ENCODE results near the gene HDDC2.
"Not testable (repeated sequence)": the region's sequence is repeated elsewhere in the genome, so short reads cannot be mapped to it uniquely, and the experiment has no call there.

HDDC2 gene

GRCh38 chr6:125285936-125286335 is 15.8 kb downstream of the HDDC2 start:
- Histone ChIP-seq H4K91ac (ENCODE audit: low read depth, low read length, poor library complexity) (no peak overlapping the region), H3K4me2 (ENCODE audit: insufficient read depth, low read length, poor library complexity, severe bottlenecking) (no peak overlapping the region), H2BK15ac (ENCODE audit: low read length) (no peak overlapping the region), H2BK12ac (ENCODE audit: low read length) (no peak overlapping the region), H3K9me3 (replicated peaks in 1 of 2; ENCODE audit: control insufficient read depth in 2 of 2, insufficient read depth in 1 of 2, low read depth in 1 of 2, low read length in 2 of 2) (peaks cover 0 to 38% of the 10 kb centered on the region in 2 donors), H3K4me3 (ENCODE audit: low read length in 2 of 2) (no peak overlapping the region), H3K18ac (ENCODE audit: low read length) (no peak overlapping the region), H3K79me1 (ENCODE audit: low read depth, low read length) (no peaks in the 10 kb centered on the region), H3K4ac (ENCODE audit: low read length) (no peak overlapping the region), H2AFZ (ENCODE audit: low read length) (no peak overlapping the region), H3K14ac (ENCODE audit: low read length) (no peak overlapping the region), H3K27me3 (ENCODE audit: control insufficient read depth in 3 of 3, insufficient read depth in 3 of 3, low read depth in 1 of 3, low read length in 3 of 3) (no peaks in the 10 kb centered on the region), H3K23ac (ENCODE audit: low read depth, low read length, poor library complexity) (no peak overlapping the region), H3K36me3 (replicated peaks in 1 of 2; ENCODE audit: control insufficient read depth in 2 of 2, insufficient read depth in 2 of 2, low read length in 2 of 2) (peaks cover 9 to 50% of the 10 kb centered on the region in 2 donors), H3K27ac (replicated peaks; ENCODE audit: low read length) (no peak overlapping the region), H2BK120ac (ENCODE audit: low read depth, low read length) (no peak overlapping the region), H3K4me1 (ENCODE audit: control insufficient read depth in 2 of 2, insufficient read depth in 1 of 2, low read depth in 1 of 2, low read length in 2 of 2) (no peaks in the 10 kb centered on the region), H4K8ac (ENCODE audit: low read depth, low read length) (no peak overlapping the region), H2BK5ac (ENCODE audit: low read length) (no peak overlapping the region), H2AK5ac (ENCODE audit: low read depth, low read length) (no peak overlapping the region), H3K9ac (ENCODE audit: low read depth, low read length, poor library complexity) (no peak overlapping the region)
- DNase-seq (ENCODE audit: low spot score): no peak
- no CpG with 5 or more reads among the region's 1 CpG for WGBS, 2 donors (ENCODE audit: extremely low coverage in 2 of 2, insufficient read length in 2 of 2, insufficient replicate concordance in 1 of 2)

- Histone ChIP-seq H3K27ac (replicated peaks; ENCODE audit: low read length) (no peak overlapping the region), H3K18ac (ENCODE audit: low read length) (no peak overlapping the region), H2BK15ac (ENCODE audit: low read length) (no peak overlapping the region), H4K91ac (ENCODE audit: low read depth, low read length, poor library complexity) (no peak overlapping the region), H3K27me3 (ENCODE audit: control insufficient read depth in 3 of 3, insufficient read depth in 3 of 3, low read depth in 1 of 3, low read length in 3 of 3) (no peaks in the 10 kb centered on the region), H3K4ac (ENCODE audit: low read length) (no peak overlapping the region), H3K4me1 (ENCODE audit: control insufficient read depth in 2 of 2, insufficient read depth in 1 of 2, low read depth in 1 of 2, low read length in 2 of 2) (no peaks in the 10 kb centered on the region), H2AK5ac (ENCODE audit: low read depth, low read length) (no peak overlapping the region), H3K79me1 (ENCODE audit: low read depth, low read length) (no peaks in the 10 kb centered on the region), H2BK12ac (ENCODE audit: low read length) (no peak overlapping the region), H2BK120ac (ENCODE audit: low read depth, low read length) (no peak overlapping the region), H4K8ac (ENCODE audit: low read depth, low read length) (no peak overlapping the region), H3K4me3 (ENCODE audit: low read length in 2 of 2) (no peak overlapping the region), H3K4me2 (ENCODE audit: insufficient read depth, low read length, poor library complexity, severe bottlenecking) (no peak overlapping the region), H2AFZ (ENCODE audit: low read length) (no peak overlapping the region), H3K9ac (ENCODE audit: low read depth, low read length, poor library complexity) (no peak overlapping the region), H3K23ac (ENCODE audit: low read depth, low read length, poor library complexity) (no peak overlapping the region), H3K14ac (ENCODE audit: low read length) (no peak overlapping the region), H3K36me3 (replicated peaks in 1 of 2; ENCODE audit: control insufficient read depth in 2 of 2, insufficient read depth in 2 of 2, low read length in 2 of 2) (peaks cover 11 to 50% of the 10 kb centered on the region in 2 donors), H3K9me3 (replicated peaks in 1 of 2; ENCODE audit: control insufficient read depth in 2 of 2, insufficient read depth in 1 of 2, low read depth in 1 of 2, low read length in 2 of 2) (peaks cover 0 to 42% of the 10 kb centered on the region in 2 donors), H2BK5ac (ENCODE audit: low read length) (no peak overlapping the region)
- no peak for DNase-seq (ENCODE audit: low spot score)
- WGBS, 2 donors (ENCODE audit: extremely low coverage in 2 of 2, insufficient read length in 2 of 2, insufficient replicate concordance in 1 of 2): no CpG with 5 or more reads among the region's 1 CpG
These were observed 16.4 kb downstream of the HDDC2 start for GRCh38 chr6:125285353-125285752.

GRCh38 chr6:125282470-125282869 is 19.3 kb downstream of the HDDC2 start:
- H3K79me1 ChIP-seq (ENCODE audit: low read depth, low read length); H4K91ac ChIP-seq (ENCODE audit: low read depth, low read length, poor library complexity); H3K9ac ChIP-seq (ENCODE audit: low read depth, low read length, poor library complexity); H3K27me3 ChIP-seq (ENCODE audit: control insufficient read depth in 3 of 3, insufficient read depth in 3 of 3, low read depth in 1 of 3, low read length in 3 of 3); H3K27ac ChIP-seq (replicated peaks; ENCODE audit: low read length); H2BK15ac ChIP-seq (ENCODE audit: low read length); H3K14ac ChIP-seq (ENCODE audit: low read length); H3K18ac ChIP-seq (ENCODE audit: low read length); DNase-seq (ENCODE audit: low spot score); H2BK120ac ChIP-seq (ENCODE audit: low read depth, low read length); H3K4me2 ChIP-seq (ENCODE audit: insufficient read depth, low read length, poor library complexity, severe bottlenecking); H3K23ac ChIP-seq (ENCODE audit: low read depth, low read length, poor library complexity); H2BK5ac ChIP-seq (ENCODE audit: low read length); H3K4ac ChIP-seq (ENCODE audit: low read length); H3K4me3 ChIP-seq (ENCODE audit: low read length in 2 of 2); H2AK5ac ChIP-seq (ENCODE audit: low read depth, low read length); H2BK12ac ChIP-seq (ENCODE audit: low read length); H2AFZ ChIP-seq (ENCODE audit: low read length); H3K4me1 ChIP-seq (ENCODE audit: control insufficient read depth in 2 of 2, insufficient read depth in 1 of 2, low read depth in 1 of 2, low read length in 2 of 2); H4K8ac ChIP-seq (ENCODE audit: low read depth, low read length): not testable (repeated sequence)
- peaks cover 0 to 34% of the 10 kb centered on the region in 2 donors for H3K9me3 ChIP-seq (replicated peaks in 1 of 2; ENCODE audit: control insufficient read depth in 2 of 2, insufficient read depth in 1 of 2, low read depth in 1 of 2, low read length in 2 of 2)
- H3K36me3 ChIP-seq (replicated peaks in 1 of 2; ENCODE audit: control insufficient read depth in 2 of 2, insufficient read depth in 2 of 2, low read length in 2 of 2): peaks cover 5 to 41% of the 10 kb centered on the region in 2 donors
- WGBS, 2 donors (ENCODE audit: extremely low coverage in 2 of 2, insufficient read length in 2 of 2, insufficient replicate concordance in 1 of 2): no CpG with 5 or more reads among the region's 3 CpGs

GRCh38 chr6:125280370-125281035 is 21.3 kb downstream of the HDDC2 start:
- H3K23ac ChIP-seq (ENCODE audit: low read depth, low read length, poor library complexity); H2BK12ac ChIP-seq (ENCODE audit: low read length); H3K4ac ChIP-seq (ENCODE audit: low read length); H3K4me1 ChIP-seq (ENCODE audit: control insufficient read depth in 2 of 2, insufficient read depth in 1 of 2, low read depth in 1 of 2, low read length in 2 of 2); H3K27me3 ChIP-seq (ENCODE audit: control insufficient read depth in 3 of 3, insufficient read depth in 3 of 3, low read depth in 1 of 3, low read length in 3 of 3); H3K9ac ChIP-seq (ENCODE audit: low read depth, low read length, poor library complexity); H2BK15ac ChIP-seq (ENCODE audit: low read length); H2AFZ ChIP-seq (ENCODE audit: low read length); H3K18ac ChIP-seq (ENCODE audit: low read length); H2BK5ac ChIP-seq (ENCODE audit: low read length); H3K14ac ChIP-seq (ENCODE audit: low read length); H2AK5ac ChIP-seq (ENCODE audit: low read depth, low read length); H4K8ac ChIP-seq (ENCODE audit: low read depth, low read length); H3K27ac ChIP-seq (replicated peaks; ENCODE audit: low read length); H3K4me2 ChIP-seq (ENCODE audit: insufficient read depth, low read length, poor library complexity, severe bottlenecking); DNase-seq (ENCODE audit: low spot score); H2BK120ac ChIP-seq (ENCODE audit: low read depth, low read length); H4K91ac ChIP-seq (ENCODE audit: low read depth, low read length, poor library complexity); H3K79me1 ChIP-seq (ENCODE audit: low read depth, low read length): not testable (repeated sequence)
- H3K36me3 ChIP-seq (replicated peaks in 1 of 2; ENCODE audit: control insufficient read depth in 2 of 2, insufficient read depth in 2 of 2, low read length in 2 of 2): peaks cover 8 to 40% of the 10 kb centered on the region in 2 donors
- peak overlapping the region in 1 of 2 donors; percentile 47 for H3K4me3 ChIP-seq (ENCODE audit: low read length in 2 of 2)
- no CpG with 5 or more reads among the region's 11 CpGs for whole genome bisulfite sequencing, 2 donors (ENCODE audit: extremely low coverage in 2 of 2, insufficient read length in 2 of 2, insufficient replicate concordance in 1 of 2)
- peaks cover 0 to 18% of the 10 kb centered on the region in 2 donors for H3K9me3 ChIP-seq (replicated peaks in 1 of 2; ENCODE audit: control insufficient read depth in 2 of 2, insufficient read depth in 1 of 2, low read depth in 1 of 2, low read length in 2 of 2)

All from neuronal stem cell (in vitro differentiated cells).